K562 (cell line): ENCODE data around the gene RNF144A. TPM values are rescaled to one million over a fixed set of nuclear protein-coding genes. Genes with fewer than 3 reads are reported as not detected.

Experiments
- GATA2 ChIP-seq: sonication (generic); formaldehyde crosslinking; IDR thresholded peaks from 2 replicates; pipeline ENCODE4 v1.4.0; 2020; ENCODE audit warnings: mild to moderate bottlenecking, missing genetic modification reagents
- GTF2B ChIP-seq: IDR thresholded peaks from 2 replicates; pipeline ENCODE4 v1.6.1; 2011; ENCODE audit not compliant: insufficient read length; ENCODE audit errors: extremely low read depth
- HOXB6 ChIP-seq: fragments of 250-450 bp; sonication (Bioruptor Pico); IDR thresholded peaks from 2 replicates; pipeline ENCODE4 v1.5.1; 2022; ENCODE audit warnings: mild to moderate bottlenecking, borderline replicate concordance
- MITF ChIP-seq: IDR thresholded peaks from 2 replicates; pipeline ENCODE4 v1.6.1; 2014; ENCODE audit warnings: antibody characterized with exemption
- NR2C2 ChIP-seq, 2 experiments: fragments of 200-800 bp in 1 of 2; sonication (Bioruptor generic) in 1 of 2; sonication (generic) in 1 of 2; formaldehyde crosslinking in 1 of 2; IDR thresholded peaks; 2 replicates each; pipeline versions ENCODE4 v1.6.1 to v1.8.0; 2016 to 2022; ENCODE audit warnings: mild to moderate bottlenecking in 1 of 2, missing compliant biosample characterization in 1 of 2, missing genetic modification characterization in 1 of 2, missing genetic modification reagents in 1 of 2
- SIRT6 ChIP-seq: IDR thresholded peaks from one replicate; pipeline ENCODE4 v1.6.1; 2012; ENCODE audit warnings: low read depth, mild to moderate bottlenecking, control low read depth, inconsistent platforms, low read length, moderate library complexity
- SPI1 ChIP-seq: IDR thresholded peaks from 2 replicates; pipeline ENCODE4 v1.6.1; 2011; ENCODE audit warnings: low read depth, low read length, control low read depth, borderline replicate concordance
- TBL1XR1 ChIP-seq, 2 experiments: IDR thresholded peaks; 2 replicates each; pipeline ENCODE4 v1.6.1; 2012; ENCODE audit warnings: improper control_type of control experiment in 2 of 2, low read length in 2 of 2, mild to moderate bottlenecking in 1 of 2
- ZFP91 ChIP-seq: sonication (generic); formaldehyde crosslinking; IDR thresholded peaks from 2 replicates; pipeline ENCODE4 v1.8.0; 2022; ENCODE audit warnings: mild to moderate bottlenecking, missing genetic modification reagents
- polyA plus RNA-seq, 8 experiments: library from polyadenylated mRNA; depleted of rRNA in 4 of 8; stranded (reverse) in 5 of 8; unstranded in 3 of 8; fragments of >200 nt; fragmentation: Nextera tagmentation in 2 of 8; fragmentation: Illumina TruSeq in 1 of 8; extraction: Ambion mirVana in 2 of 8; extraction: Trizol in 1 of 8; gene quantifications; 2 replicates each; pipeline versions ENCODE4 v1.2.1 to v1.2.3, GENCODE V29; 2011 to 2014; ENCODE audit warnings: inconsistent platforms in 1 of 8, missing spikeins in 1 of 8
- total RNA-seq, 7 experiments: library from RNA; depleted of rRNA in 6 of 7; stranded (reverse); fragments of >200 nt in 6 of 7; fragmentation: Illumina TruSeq in 2 of 7; extraction: Trizol in 2 of 7; gene quantifications; 2 replicates each; pipeline versions ENCODE4 v1.2.1 to v1.2.3, GENCODE V29; 2011 to 2021; ENCODE audit warnings: low replicate concordance in 1 of 7
- TF ChIP-seq, protein P1 (sequence below): sonication (generic); formaldehyde crosslinking; IDR thresholded peaks from 2 replicates; pipeline ENCODE4 v1.4.0; 2020; ENCODE audit warnings: mild to moderate bottlenecking, missing genetic modification reagents

RNF144A gene
- total and polyA plus RNA-seq, 9 of the 15 experiments (the other 6 are each of a cell fraction or from before 2014, with no cell fraction given) = 0.96 to 11.3 (median 6.2) TPM

DNA sequence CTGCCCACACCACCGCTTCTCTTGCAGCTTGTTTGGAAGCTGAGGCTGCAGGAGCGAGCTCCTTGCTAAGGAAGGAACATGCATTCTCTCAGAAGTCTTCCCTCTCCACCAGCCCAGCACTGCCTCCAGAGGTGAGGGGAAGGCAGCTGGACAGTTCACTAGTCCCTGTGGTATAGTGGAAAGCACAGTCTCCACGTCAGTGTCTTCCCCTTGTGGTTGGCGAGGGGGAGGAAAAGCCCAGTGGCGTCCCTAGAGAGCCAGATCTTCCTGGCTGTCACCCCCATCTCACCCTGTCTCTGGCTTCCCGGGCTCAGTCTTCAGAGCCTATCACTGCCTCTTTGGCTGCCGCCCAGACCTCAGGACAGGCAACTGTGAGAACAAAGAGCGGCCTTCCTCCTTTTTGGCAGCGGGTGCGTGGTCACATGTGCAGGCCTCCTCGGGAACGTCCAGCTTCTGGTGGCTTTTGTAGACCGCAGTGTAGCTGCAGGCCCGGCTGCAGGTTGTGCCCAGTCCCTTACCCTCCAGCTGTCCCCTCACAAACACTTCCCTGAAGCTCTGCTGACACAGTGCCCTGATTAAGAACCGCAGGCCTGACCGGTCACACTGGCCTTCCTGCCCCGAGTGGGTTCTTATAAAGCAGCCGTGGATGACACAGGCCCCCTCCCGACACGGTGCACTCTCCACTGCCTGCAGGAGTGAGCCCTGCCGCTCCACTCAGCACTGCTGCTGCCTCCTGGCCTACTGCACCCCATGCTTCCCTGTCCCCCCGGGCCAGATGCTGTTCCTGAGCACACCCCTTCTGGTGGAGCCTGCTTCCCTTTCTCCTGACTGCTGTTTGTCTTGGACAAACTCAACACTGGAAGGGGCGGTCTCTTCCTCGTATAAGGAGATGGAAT, 90.9 kb downstream of the RNF144A start (continued):
- TF ChIP-seq ZFP91 (CRISPR knock-in tag) = no peak
- no peak for TF ChIP-seq HOXB6 (CRISPR knock-in tag)
- TF ChIP-seq GTF2B = no peak
- peak; percentile 92 for TF ChIP-seq GATA2
- TF ChIP-seq MITF = peak; percentile 90
- TF ChIP-seq TBL1XR1 (IDR thresholded peaks at IDR 0.05; ENCODE audit: low read length in 2 of 2) = peak in 1 of 2 experiments; percentile 84; a peak in 2 of 4 replicates
- no peak for TF ChIP-seq SIRT6
- no peak for TF ChIP-seq NR2C2 (CRISPR knock-in tag; IDR thresholded peaks at IDR 0.05)
- peak; percentile 54; the same call in 1 of the 2 replicates for TF ChIP-seq NR2C2 (tag; IDR thresholded peaks at IDR 0.05)
- TF ChIP-seq, protein P1, sequence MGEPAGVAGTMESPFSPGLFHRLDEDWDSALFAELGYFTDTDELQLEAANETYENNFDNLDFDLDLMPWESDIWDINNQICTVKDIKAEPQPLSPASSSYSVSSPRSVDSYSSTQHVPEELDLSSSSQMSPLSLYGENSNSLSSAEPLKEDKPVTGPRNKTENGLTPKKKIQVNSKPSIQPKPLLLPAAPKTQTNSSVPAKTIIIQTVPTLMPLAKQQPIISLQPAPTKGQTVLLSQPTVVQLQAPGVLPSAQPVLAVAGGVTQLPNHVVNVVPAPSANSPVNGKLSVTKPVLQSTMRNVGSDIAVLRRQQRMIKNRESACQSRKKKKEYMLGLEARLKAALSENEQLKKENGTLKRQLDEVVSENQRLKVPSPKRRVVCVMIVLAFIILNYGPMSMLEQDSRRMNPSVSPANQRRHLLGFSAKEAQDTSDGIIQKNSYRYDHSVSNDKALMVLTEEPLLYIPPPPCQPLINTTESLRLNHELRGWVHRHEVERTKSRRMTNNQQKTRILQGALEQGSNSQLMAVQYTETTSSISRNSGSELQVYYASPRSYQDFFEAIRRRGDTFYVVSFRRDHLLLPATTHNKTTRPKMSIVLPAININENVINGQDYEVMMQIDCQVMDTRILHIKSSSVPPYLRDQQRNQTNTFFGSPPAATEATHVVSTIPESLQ (CRISPR knock-in tag) = peak; percentile 42; the same call in 1 of the 2 replicates
- TF ChIP-seq SPI1 = peak; percentile 83
